DMS114 treated with DMSO at 0.1 percent for 48 hours (cell line): ENCODE results near the gene TARS2.

Source experiments
- DNase-seq: peaks from one replicate; lab custom pipeline; 2025; ENCODE audit not compliant: unreplicated experiment; lab: John Stamatoyannopoulos, UW

The TARS2 gene, protein sequence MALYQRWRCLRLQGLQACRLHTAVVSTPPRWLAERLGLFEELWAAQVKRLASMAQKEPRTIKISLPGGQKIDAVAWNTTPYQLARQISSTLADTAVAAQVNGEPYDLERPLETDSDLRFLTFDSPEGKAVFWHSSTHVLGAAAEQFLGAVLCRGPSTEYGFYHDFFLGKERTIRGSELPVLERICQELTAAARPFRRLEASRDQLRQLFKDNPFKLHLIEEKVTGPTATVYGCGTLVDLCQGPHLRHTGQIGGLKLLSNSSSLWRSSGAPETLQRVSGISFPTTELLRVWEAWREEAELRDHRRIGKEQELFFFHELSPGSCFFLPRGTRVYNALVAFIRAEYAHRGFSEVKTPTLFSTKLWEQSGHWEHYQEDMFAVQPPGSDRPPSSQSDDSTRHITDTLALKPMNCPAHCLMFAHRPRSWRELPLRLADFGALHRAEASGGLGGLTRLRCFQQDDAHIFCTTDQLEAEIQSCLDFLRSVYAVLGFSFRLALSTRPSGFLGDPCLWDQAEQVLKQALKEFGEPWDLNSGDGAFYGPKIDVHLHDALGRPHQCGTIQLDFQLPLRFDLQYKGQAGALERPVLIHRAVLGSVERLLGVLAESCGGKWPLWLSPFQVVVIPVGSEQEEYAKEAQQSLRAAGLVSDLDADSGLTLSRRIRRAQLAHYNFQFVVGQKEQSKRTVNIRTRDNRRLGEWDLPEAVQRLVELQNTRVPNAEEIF

GRCh38 chr1:150486966-150487762 lies at the start of gene TARS2:
Gene TARS2, plus strand, starts transcription at chr1:150487419. Its CDS starts 32 bp downstream, at chr1:150487451.
- DNase-seq, result peak; percentile 100

DNA sequence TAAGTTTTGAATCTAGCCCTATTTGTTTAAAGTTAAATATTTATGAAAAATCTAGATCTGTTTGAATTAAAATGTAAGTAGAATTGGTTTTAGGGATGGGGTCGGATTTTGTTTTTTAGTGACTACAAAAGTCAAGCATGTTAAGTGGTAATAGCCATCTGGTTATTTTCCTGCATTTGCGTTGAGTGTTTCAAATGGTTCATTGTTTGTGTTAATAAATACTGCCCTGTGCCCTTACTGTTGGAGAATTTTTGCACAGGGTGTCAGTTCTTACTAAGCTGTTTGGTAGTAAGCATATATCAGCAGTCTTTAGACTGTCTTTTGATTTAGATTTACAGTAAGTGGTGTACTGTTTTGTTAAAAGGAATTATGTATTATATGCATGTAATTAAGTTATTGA lies 46.1 kb upstream of the TARS2 start:
- no peak for DNase-seq

- no peak for DNase-seq
These were observed 43.0 kb upstream of the TARS2 start for GRCh38 chr1:150444232-150444631.

DNA sequence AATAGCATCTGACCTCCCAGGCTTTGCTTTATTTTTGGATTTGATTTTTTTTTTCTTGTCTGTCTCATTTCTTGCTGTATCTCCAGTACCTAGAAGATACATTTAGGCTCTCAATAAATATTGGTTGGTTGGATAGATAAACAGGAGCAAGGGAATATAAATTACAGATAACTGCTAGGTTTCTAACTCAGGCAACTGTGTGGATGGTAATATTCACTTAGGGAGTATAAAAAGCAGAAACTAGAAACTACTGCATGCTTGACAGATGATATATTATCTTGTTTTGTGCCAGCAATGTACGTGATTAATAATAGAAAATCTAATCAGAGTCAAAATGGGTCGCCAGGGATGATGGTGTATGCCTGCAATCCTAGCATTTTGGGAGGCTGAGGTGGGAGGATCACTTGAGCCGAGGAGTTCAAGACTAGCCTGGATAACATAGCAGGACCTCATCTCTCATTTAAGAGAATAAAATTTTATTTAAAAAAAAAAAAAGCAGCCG lies 31.0 kb upstream of the TARS2 start:
- no peak for DNase-seq

- peak; percentile 74 for DNase-seq
These were observed 22.8 kb upstream of the TARS2 start for GRCh38 chr1:150464422-150464826.

DNA sequence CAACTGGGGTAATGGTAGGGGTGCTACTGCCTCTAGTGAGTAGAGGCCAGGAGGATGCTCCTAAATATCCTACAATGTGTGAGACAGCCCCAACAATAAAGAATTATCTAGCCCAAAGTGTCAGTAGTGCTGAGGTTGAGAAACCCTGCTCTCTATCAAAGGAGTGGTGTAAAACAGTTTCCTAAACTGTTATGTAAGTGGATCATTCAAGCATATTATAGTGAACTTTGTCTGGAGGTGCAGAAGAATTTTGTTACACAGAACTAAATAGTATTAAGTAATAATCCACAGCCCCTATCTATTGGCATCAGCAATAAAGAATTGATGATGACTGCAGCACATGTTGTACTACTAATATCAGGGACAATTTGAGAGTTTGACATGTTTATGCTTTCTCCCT lies 20.3 kb upstream of the TARS2 start:
- DNase-seq, result no peak

DNA sequence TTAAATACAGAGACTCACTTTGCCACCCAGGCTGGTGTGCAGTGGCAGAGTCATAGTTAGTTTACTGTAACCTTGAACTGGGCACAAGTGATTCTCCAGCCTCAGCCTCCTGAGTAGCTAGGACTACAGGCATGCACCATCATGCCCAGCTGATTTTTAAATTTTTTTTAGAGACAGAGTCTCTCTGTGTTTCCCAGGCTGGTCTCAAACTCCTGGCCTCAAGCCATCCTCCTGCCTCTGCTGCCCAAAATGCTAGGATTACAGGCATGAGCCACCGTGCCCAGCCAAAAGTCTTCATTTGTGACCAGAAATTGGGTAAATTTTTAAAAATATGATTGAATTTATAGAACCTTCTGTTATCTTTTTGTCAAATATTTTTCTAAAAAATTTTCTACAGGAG lies 17.9 kb upstream of the TARS2 start:
- DNase-seq, result no peak

DNA sequence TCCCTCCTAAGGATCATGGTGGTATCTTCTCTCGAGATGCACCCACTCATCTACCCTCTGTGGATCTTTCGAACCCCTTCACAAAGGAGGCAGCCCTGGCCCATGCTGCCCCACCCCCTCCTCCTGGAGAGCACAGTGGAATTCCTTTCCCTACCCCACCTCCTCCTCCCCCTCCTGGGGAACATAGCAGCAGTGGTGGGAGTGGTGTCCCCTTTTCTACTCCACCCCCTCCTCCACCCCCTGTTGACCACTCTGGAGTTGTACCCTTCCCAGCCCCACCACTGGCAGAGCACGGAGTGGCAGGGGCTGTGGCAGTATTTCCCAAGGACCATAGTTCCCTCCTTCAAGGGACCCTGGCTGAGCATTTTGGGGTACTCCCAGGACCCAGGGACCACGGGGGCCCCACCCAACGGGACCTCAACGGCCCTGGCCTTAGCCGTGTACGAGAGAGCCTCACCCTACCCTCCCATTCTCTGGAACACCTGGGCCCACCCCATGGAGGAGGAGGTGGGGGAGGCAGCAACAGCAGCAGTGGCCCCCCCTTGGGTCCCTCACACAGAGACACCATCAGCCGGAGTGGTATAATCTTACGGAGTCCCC lies 14.5 kb upstream of the TARS2 start:
- DNase-seq, result no peak

DNA sequence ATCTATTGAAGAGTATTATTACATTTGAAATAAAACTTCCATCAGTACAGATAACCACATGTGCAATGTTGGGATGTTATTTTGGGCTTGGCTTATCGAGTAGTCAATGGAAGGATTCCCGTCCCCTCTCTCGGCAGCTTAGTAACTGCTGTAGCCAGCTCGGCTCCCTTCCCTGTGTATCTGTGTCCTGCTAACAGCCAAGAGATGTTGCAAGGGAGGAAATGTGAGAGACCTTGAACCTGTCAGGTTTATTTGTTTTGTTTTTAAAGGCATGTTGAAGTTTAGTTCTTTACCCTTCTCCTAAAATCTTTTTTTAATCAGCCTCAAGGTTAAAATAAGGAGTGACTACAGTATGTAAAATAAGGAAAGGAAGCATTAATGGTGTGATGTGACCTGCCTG lies 13.6 kb upstream of the TARS2 start:
- DNase-seq, result no peak

DNA sequence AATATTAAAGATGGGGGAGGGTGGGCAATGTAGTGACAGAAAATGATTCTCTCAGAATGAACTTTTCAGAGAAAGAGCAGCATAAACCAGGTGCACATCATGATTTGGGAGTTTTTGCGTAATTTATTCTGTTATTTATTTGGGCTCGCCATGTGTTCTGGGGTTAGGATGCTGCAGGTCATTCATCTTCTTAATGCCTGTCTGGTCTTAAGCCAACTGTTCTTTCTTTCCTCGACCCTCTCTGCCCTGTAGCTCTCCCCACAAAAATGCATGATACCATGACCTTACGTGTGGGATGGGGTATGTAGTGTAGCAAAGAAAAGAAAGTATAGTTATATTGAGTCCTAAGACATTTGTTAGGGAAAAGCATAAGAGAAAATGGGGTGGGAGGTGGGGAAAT lies 12.3 kb upstream of the TARS2 start:
- DNase-seq, result no peak

- DNase-seq, result no peak
These were observed 10.5 kb upstream of the TARS2 start for GRCh38 chr1:150476754-150477153.

- no peak for DNase-seq
These were observed 9.9 kb upstream of the TARS2 start for GRCh38 chr1:150477320-150477719.

DNA sequence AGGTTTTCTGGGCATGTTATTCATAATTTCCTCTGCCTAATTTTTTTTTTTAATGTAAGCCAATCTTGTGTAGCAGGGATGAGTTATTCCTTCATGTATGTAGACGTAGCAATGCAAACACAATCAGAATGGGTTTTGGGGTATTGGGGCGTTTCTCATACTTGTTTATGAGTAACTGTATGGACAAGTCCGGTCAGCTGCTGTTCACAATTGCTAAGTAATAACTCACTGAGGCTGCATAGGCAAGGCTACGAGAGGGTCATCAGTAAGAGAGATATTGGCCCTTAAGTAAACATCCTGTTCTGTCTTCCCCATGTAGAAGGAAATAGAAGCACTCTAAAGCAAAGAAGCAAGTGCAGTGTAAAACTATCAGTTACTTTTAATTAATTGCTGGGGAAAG lies 9.5 kb upstream of the TARS2 start:
- no peak for DNase-seq

DNA sequence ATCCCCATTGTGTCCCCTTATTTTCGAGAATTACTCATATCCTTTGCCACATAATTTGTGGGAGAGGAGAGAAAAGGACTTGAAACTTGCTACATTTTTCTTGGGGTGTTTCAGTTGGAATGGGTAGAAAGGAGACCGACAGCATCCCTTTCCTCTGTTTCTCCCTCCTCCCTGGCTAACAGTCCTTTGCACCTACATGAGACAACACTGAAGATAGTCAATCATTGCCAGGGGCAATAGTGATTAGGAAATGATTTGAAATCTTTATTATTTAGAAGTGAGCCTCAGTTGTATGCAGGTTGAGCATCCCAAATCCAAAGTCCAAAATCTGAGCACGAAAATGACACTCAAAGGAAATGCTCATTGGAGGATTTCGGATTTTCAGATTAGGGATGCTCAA lies 7.8 kb upstream of the TARS2 start:
- DNase-seq, result no peak

DNA sequence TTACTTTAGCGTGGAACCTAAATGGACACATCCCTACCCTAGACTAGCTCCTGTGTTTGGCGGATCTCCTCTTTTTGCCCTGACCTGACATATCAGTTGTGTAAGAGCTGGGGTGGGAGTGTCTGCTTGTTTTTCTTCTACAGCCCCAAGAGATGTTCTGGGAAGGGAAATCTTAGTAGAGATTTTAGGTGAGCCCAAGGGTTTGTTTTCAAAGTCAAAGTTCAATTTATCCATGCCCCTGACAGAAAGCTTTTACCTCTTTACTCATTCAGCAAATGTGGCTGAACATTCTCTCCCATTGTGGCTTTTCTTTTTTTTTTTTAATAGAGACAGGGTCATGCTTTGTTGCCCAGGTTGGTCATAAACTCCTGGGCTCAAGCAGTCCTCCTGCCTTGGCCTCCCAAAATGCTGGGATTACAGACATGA lies 7.3 kb upstream of the TARS2 start:
- no peak for DNase-seq

DNA sequence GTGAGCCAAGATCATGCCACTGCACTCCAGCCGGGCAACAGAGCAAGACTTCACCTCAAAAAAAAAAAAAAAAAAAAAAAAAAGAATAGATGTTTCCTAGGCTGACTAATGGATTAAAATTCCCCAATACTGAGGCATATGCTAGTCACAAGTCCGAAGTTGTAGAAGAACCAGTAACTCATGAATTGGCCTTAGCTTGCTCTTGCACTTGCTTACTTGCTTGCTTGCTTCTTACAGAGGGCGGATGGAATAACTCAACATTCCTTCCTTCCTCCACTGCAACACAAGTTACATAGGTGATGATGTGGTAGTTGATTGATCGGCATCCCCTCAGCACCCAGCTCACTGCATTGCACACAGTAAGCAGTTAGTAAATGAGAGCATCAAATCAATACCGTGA lies 2.8 kb upstream of the TARS2 start:
- DNase-seq, result no peak

- no peak for DNase-seq
These were observed 2.4 kb upstream of the TARS2 start for GRCh38 chr1:150484861-150485260.

- DNase-seq, result no peak
These were observed 520 bp downstream of the TARS2 start for GRCh38 chr1:150487763-150488115.

DNA sequence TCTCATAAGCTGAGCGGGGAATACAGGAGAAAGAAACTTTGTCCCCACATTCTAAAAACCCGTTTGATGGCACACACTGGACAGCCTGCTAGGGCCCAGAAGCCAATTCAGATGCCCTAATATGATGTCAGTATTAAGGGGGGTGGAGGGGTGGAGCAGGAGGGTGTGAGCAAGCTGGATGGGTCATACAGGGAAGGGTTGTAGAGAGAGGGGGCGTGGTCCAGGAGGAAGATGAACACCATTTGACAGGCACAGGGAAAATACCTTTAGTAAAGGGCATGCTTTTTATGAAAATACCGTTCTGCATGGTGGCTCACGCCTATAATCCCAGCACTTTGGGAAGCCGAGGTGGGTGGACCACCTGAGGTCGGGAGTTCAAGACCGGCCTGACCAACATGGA lies 6.0 kb downstream of the TARS2 start:
- DNase-seq, result no peak

- DNase-seq, result no peak
These were observed 11.1 kb downstream of the TARS2 start for GRCh38 chr1:150498342-150498741.

DNA sequence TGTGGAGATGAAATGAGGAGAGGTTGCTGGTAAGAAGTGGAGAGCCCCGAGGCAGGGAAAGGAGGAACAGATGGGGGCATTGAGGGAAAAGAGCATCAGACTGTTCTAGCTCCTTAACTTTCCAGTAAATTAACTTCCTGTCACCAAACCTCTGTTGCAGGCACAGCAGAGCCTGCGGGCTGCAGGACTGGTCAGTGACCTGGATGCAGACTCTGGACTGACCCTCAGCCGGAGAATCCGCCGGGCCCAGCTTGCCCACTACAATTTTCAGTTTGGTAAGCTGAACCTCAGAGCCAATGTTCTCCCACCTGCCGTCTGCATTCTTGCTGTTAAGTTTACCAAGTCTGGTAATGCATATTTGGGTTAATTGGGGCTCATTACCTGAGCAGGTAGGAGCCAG lies 18.2 kb downstream of the TARS2 start:
- no peak for DNase-seq
